Measurements from ENCODE around the gene ENHO.

ENHO gene

DNA sequence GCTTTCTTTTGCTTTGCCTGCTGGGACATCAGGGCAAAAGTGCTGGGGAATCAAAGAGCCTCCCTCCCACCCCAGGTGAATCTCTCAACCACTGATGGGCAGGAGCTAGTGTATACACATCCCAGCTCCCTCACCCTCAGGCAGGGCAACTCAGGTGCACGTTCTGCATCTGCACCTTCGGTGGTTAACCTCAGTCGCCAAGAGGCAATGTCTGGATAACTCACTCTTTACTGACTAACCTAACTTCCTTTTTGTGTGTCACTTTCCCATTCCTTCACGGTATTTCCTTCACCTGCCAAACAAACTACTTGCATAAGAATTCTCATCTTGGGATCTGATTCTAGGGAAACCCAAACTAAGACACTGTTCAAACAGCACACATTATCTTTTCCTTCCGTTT, 40.5 kb upstream of the ENHO start:
- Histone ChIP-seq H3K27me3 (ENCODE audit: low read length) (no peaks in the 10 kb centered on the region), H3F3A (ENCODE audit: insufficient read depth) (no peaks in the 10 kb centered on the region), H3K79me2 (ENCODE audit: insufficient read depth, low read length) (no peaks in the 10 kb centered on the region), H3K9ac (ENCODE audit: low read length) (no peak overlapping the region), H3K4me3 (ENCODE audit: insufficient read depth, low read length, poor library complexity, severe bottlenecking) (no peak overlapping the region), H3K27ac (ENCODE audit: low read depth, low read length) (no peak overlapping the region), H3K9me2 (replicated peaks; ENCODE audit: insufficient read depth, low read length) (no peaks in the 10 kb centered on the region), H3K4me2 (ENCODE audit: low read depth, low read length, poor library complexity, severe bottlenecking) (no peak overlapping the region), H4K20me1 (ENCODE audit: low read depth, low read length) (no peaks in the 10 kb centered on the region), H3K36me3 (ENCODE audit: low read length) (no peaks in the 10 kb centered on the region), H2AFZ (ENCODE audit: low read depth, low read length, severe bottlenecking) (no peak overlapping the region), H3K9me3 (ENCODE audit: insufficient read depth, low read length) (no peaks in the 10 kb centered on the region)
- TF ChIP-seq, protein P1, sequence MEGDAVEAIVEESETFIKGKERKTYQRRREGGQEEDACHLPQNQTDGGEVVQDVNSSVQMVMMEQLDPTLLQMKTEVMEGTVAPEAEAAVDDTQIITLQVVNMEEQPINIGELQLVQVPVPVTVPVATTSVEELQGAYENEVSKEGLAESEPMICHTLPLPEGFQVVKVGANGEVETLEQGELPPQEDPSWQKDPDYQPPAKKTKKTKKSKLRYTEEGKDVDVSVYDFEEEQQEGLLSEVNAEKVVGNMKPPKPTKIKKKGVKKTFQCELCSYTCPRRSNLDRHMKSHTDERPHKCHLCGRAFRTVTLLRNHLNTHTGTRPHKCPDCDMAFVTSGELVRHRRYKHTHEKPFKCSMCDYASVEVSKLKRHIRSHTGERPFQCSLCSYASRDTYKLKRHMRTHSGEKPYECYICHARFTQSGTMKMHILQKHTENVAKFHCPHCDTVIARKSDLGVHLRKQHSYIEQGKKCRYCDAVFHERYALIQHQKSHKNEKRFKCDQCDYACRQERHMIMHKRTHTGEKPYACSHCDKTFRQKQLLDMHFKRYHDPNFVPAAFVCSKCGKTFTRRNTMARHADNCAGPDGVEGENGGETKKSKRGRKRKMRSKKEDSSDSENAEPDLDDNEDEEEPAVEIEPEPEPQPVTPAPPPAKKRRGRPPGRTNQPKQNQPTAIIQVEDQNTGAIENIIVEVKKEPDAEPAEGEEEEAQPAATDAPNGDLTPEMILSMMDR (IDR thresholded peaks at IDR 0.05; ENCODE audit: insufficient read depth, low read length, poor library complexity, severe bottlenecking): no peak
- no peak for TF ChIP-seq EZH2phosphoT487 (conservative IDR thresholded peaks at IDR 0.05; ENCODE audit: low read length)

DNA sequence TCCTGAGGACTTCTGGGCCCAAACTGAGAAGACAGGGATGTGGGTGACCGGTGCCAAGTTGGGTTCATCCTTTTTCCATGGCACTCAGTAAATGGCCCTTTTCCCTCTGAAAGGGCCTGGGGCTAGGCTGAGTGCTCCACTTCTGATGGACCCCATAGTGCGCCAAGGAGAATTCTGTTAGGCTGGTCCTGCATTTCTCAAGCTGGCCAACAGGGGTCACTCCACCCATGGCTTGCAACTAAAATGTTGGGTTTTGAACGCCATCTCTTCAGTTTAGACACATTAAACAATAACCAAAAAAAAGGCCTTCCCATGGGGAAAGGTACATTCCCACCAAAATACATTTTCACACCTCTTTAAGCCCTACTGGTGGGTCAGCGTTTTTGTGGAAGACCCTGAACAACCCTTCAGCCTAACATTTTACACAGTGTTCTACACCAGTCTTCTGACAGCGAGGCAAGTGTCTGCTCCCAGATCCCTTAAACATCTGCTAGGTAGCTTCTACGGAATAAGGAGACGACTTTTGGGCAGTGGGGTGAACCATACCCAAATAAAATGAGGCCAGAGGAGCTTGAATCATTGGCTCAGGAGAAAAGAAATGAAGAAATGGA, 39.5 kb upstream of the ENHO start:
- H3K4me2 ChIP-seq (ENCODE audit: low read depth, low read length, poor library complexity, severe bottlenecking): no peak overlapping the region
- no peaks in the 10 kb centered on the region for H3K9me2 ChIP-seq (replicated peaks; ENCODE audit: insufficient read depth, low read length)
- H4K20me1 ChIP-seq (ENCODE audit: low read depth, low read length): no peaks in the 10 kb centered on the region
- H3K4me3 ChIP-seq (ENCODE audit: insufficient read depth, low read length, poor library complexity, severe bottlenecking): no peak overlapping the region
- H3K27ac ChIP-seq (ENCODE audit: low read depth, low read length): no peak overlapping the region
- TF ChIP-seq EZH2phosphoT487 (conservative IDR thresholded peaks at IDR 0.05; ENCODE audit: low read length): no peak
- TF ChIP-seq, protein P1 (IDR thresholded peaks at IDR 0.05; ENCODE audit: insufficient read depth, low read length, poor library complexity, severe bottlenecking): peak; percentile 99
- no peaks in the 10 kb centered on the region for H3K36me3 ChIP-seq (ENCODE audit: low read length)
- H3K79me2 ChIP-seq (ENCODE audit: insufficient read depth, low read length): no peaks in the 10 kb centered on the region
- H2AFZ ChIP-seq (ENCODE audit: low read depth, low read length, severe bottlenecking): no peak overlapping the region
- H3K27me3 ChIP-seq (ENCODE audit: low read length): no peaks in the 10 kb centered on the region
- H3F3A ChIP-seq (ENCODE audit: insufficient read depth): no peaks in the 10 kb centered on the region
- H3K9me3 ChIP-seq (ENCODE audit: insufficient read depth, low read length): no peaks in the 10 kb centered on the region
- H3K9ac ChIP-seq (ENCODE audit: low read length): no peak overlapping the region

DNA sequence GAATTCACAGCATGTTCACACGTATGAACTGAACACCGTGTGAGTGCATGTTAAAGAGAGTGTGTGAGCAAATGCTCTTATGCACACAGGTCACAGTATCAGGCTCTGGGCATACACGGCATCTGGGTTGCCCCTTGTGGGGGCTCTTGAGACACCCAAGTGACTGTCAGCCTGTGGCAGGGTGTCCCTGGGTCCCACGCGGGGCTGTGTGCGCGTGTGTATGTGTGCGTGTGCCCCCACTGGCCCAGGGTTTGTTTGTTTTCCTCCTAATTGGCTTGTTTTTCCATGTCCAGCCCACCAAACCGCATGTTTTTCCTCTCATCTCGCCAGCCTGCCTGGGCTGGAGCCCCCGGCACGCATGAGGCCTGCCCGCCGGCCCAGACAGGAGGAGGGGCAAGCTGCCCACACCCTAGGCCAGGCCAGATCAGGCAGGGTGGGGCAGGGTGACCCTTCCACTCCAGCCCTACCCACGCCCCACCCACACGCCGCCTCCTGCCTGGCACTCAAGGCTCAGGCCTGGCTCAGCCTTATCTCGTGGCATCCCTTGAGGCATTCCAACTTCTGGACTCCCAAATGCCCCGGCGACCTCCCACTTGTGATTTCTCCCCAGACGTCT, 37.9 kb upstream of the ENHO start:
- no peak for TF ChIP-seq EZH2phosphoT487 (conservative IDR thresholded peaks at IDR 0.05; ENCODE audit: low read length)
- TF ChIP-seq, protein P1 (IDR thresholded peaks at IDR 0.05; ENCODE audit: insufficient read depth, low read length, poor library complexity, severe bottlenecking): no peak
- H3K79me2 ChIP-seq (ENCODE audit: insufficient read depth, low read length): no peaks in the 10 kb centered on the region
- H3F3A ChIP-seq (ENCODE audit: insufficient read depth): no peaks in the 10 kb centered on the region
- no peaks in the 10 kb centered on the region for H4K20me1 ChIP-seq (ENCODE audit: low read depth, low read length)
- no peaks in the 10 kb centered on the region for H3K27me3 ChIP-seq (ENCODE audit: low read length)
- no peak overlapping the region for H3K4me3 ChIP-seq (ENCODE audit: insufficient read depth, low read length, poor library complexity, severe bottlenecking)
- H3K27ac ChIP-seq (ENCODE audit: low read depth, low read length): no peak overlapping the region
- H3K9me3 ChIP-seq (ENCODE audit: insufficient read depth, low read length): no peaks in the 10 kb centered on the region
- H3K4me2 ChIP-seq (ENCODE audit: low read depth, low read length, poor library complexity, severe bottlenecking): no peak overlapping the region
- H2AFZ ChIP-seq (ENCODE audit: low read depth, low read length, severe bottlenecking): no peak overlapping the region
- H3K36me3 ChIP-seq (ENCODE audit: low read length): no peaks in the 10 kb centered on the region
- no peaks in the 10 kb centered on the region for H3K9me2 ChIP-seq (replicated peaks; ENCODE audit: insufficient read depth, low read length)
- H3K9ac ChIP-seq (ENCODE audit: low read length): no peak overlapping the region

Data from SU-DHL-6 (cell line).